GM18870 (cell line): Measurements from ENCODE around the gene SHISAL1.

Source experiments
- ATAC-seq: cut with Tn5 transposase; IDR thresholded peaks from one replicate; pipeline ENCODE4 v1.9.1; 2021; ENCODE audit warnings: moderate library complexity; ENCODE audit not compliant: unreplicated experiment

SHISAL1 gene

GRCh38 chr22:44344407-44344806 is 31.7 kb upstream of the SHISAL1 start:
- no peak for ATAC-seq

- ATAC-seq, result no peak
These were observed 29.7 kb upstream of the SHISAL1 start for GRCh38 chr22:44342347-44342956.

GRCh38 chr22:44341431-44342346 is 28.9 kb upstream of the SHISAL1 start:
- no peak for ATAC-seq

- no peak for ATAC-seq
These were observed 27.8 kb upstream of the SHISAL1 start for GRCh38 chr22:44340271-44341239.

GRCh38 chr22:44338906-44339305 is 26.2 kb upstream of the SHISAL1 start:
- no peak for ATAC-seq

GRCh38 chr22:44338177-44338810 is 25.5 kb upstream of the SHISAL1 start:
- ATAC-seq, result no peak

- no peak for ATAC-seq
These were observed 24.9 kb upstream of the SHISAL1 start for GRCh38 chr22:44337678-44338004.

- no peak for ATAC-seq
These were observed 24.4 kb upstream of the SHISAL1 start for GRCh38 chr22:44336962-44337677.

- no peak for ATAC-seq
These were observed 23.4 kb upstream of the SHISAL1 start for GRCh38 chr22:44335903-44336803.

- ATAC-seq, result no peak
These were observed 22.5 kb upstream of the SHISAL1 start for GRCh38 chr22:44335066-44335839.

GRCh38 chr22:44333847-44334635 is 21.3 kb upstream of the SHISAL1 start:
- ATAC-seq, result no peak

- ATAC-seq, result no peak
These were observed 20.2 kb upstream of the SHISAL1 start for GRCh38 chr22:44332946-44333345.

GRCh38 chr22:44331881-44332714 is 19.3 kb upstream of the SHISAL1 start:
- ATAC-seq, result no peak

- no peak for ATAC-seq
These were observed 18.3 kb upstream of the SHISAL1 start for GRCh38 chr22:44330744-44331660.

- no peak for ATAC-seq
These were observed 17.5 kb upstream of the SHISAL1 start for GRCh38 chr22:44330188-44330743.
